Renal cortex interstitium (tissue), 3 donors: ENCODE data around the gene TRMT2A. TPM values are rescaled to one million over a fixed set of nuclear protein-coding genes. Genes with fewer than 3 reads are reported as not detected.

ENCODE experiments used
- polyA plus RNA-seq, 3 donors: library from polyadenylated mRNA; unstranded; fragments of 120-200 nt; gene quantifications; one replicate each; pipeline ENCODE4 v1.2.1, GENCODE V29; 2013; ENCODE audit not compliant: insufficient read length in 3 of 3

Gene TRMT2A
- polyA plus RNA-seq, 3 donors = 46.5 to 57.3 (median 55.3) TPM

Other genes starting within 250 kb of the TRMT2A start
- gene COMT, start 175.5 kb downstream of the TRMT2A start, polyA plus RNA-seq = 100 to 1,000 TPM in 2 of 3 donors, 10 to 100 TPM in 1; 82.5 to 123 (median 116) TPM
- gene TXNRD2, start 175.4 kb downstream of the TRMT2A start, polyA plus RNA-seq = 10 to 100 TPM; 22.0 to 32.1 (median 28.2) TPM
- 10 to 100 TPM; 17.3 to 30.7 (median 26.0) TPM for gene ARVCF, start 100.4 kb downstream of the TRMT2A start, polyA plus RNA-seq
- gene TANGO2, start 96.1 kb downstream of the TRMT2A start, polyA plus RNA-seq = 10 to 100 TPM in 2 of 3 donors, 1 to 10 TPM in 1; 9.5 to 12.8 (median 11.4) TPM
- 10 to 100 TPM; 42.4 to 54.6 (median 50.6) TPM for gene DGCR8, start 37.0 kb downstream of the TRMT2A start, polyA plus RNA-seq
- gene RANBP1, start 1.1 kb downstream of the TRMT2A start, polyA plus RNA-seq = 100 to 1,000 TPM; 175 to 213 (median 202) TPM
- gene ZDHHC8, start 14.6 kb upstream of the TRMT2A start, polyA plus RNA-seq = 10 to 100 TPM; 30.4 to 52.1 (median 49.2) TPM
- 1 to 10 TPM in 2 of 3 donors, under 1 TPM in 1; 0.93 to 1.4 (median 1.3) TPM for gene CCDC188, start 33.8 kb upstream of the TRMT2A start, polyA plus RNA-seq
- gene RTN4R, start 151.1 kb upstream of the TRMT2A start, polyA plus RNA-seq = 10 to 100 TPM in 1 of 3 donors, 1 to 10 TPM in 2; 4.6 to 10.3 (median 7.1) TPM
- 10 to 100 TPM; 38.1 to 63.0 (median 52.5) TPM for gene DGCR6L, start 202.8 kb upstream of the TRMT2A start, polyA plus RNA-seq